Endodermal cell (in vitro differentiated cells): Measurements from ENCODE around the gene IGFN1. TPM values are rescaled to one million over a fixed set of nuclear protein-coding genes. Genes with fewer than 3 reads are reported as not detected.

ENCODE experiments used
- DNase-seq: peaks from one replicate; pipeline ENCODE4 v3.0.0-alpha.2; 2017
- H3K27ac ChIP-seq: 2 replicates; pipeline ENCODE4 v1.5.1; 2013; ENCODE audit warnings: mild to moderate bottlenecking, low read depth, low read length, moderate library complexity
- H3K27me3 ChIP-seq: 2 replicates; pipeline ENCODE4 v1.6.1; 2013; ENCODE audit warnings: mild to moderate bottlenecking, low read length, moderate library complexity; ENCODE audit not compliant: insufficient read depth, control insufficient read depth, poor library complexity, severe bottlenecking
- H3K36me3 ChIP-seq: 2 replicates; pipeline ENCODE4 v1.7.0; 2013; ENCODE audit warnings: mild to moderate bottlenecking, low read length, moderate library complexity; ENCODE audit not compliant: control insufficient read depth, insufficient read depth
- H3K4me1 ChIP-seq: one replicate; pipeline ENCODE4 v1.7.0; 2013; ENCODE audit warnings: low read length; ENCODE audit not compliant: control insufficient read depth, insufficient read depth
- H3K4me3 ChIP-seq: 2 replicates; pipeline ENCODE4 v1.5.1; 2013; ENCODE audit warnings: mild to moderate bottlenecking, low read length, moderate library complexity
- H3K9ac ChIP-seq: 2 replicates; pipeline ENCODE4 v1.6.1; 2013; ENCODE audit warnings: mild to moderate bottlenecking, low read length, moderate library complexity; ENCODE audit not compliant: poor library complexity, severe bottlenecking; ENCODE audit errors: extremely low read depth
- H3K9me3 ChIP-seq: 2 replicates; pipeline ENCODE4 v1.6.1; 2013; ENCODE audit warnings: mild to moderate bottlenecking, low read length, moderate library complexity; ENCODE audit not compliant: control insufficient read depth
- H3K27ac Mint-ChIP-seq: 2 replicates; pipeline ENCODE4 v1.8.0; 2020; ENCODE audit warnings: mixed read lengths
- H3K27me3 Mint-ChIP-seq: 2 replicates; pipeline ENCODE4 v1.8.0; 2021; ENCODE audit warnings: mild to moderate bottlenecking, mixed read lengths; ENCODE audit not compliant: insufficient read depth
- H3K36me3 Mint-ChIP-seq: 2 replicates; pipeline ENCODE4 v1.8.0; 2020; ENCODE audit warnings: low read depth, mixed read lengths
- H3K4me1 Mint-ChIP-seq: 2 replicates; pipeline ENCODE4 v1.8.0; 2020; ENCODE audit warnings: mixed read lengths
- H3K4me3 Mint-ChIP-seq: 2 replicates; pipeline ENCODE4 v1.8.0; 2020; ENCODE audit warnings: mild to moderate bottlenecking, moderate library complexity, mixed read lengths
- H3K9me3 Mint-ChIP-seq: 2 replicates; pipeline ENCODE4 v1.8.0; 2020; ENCODE audit warnings: mild to moderate bottlenecking, mixed read lengths
- WGBS, 2 experiments: methylation state at CpG; one replicate each; pipeline versions ENCODE4 v1.1.5 to v1.1.7; 2013; ENCODE audit warnings: missing lambda C conversion rate in 2 of 2, mixed read lengths in 1 of 2; ENCODE audit not compliant: insufficient coverage in 1 of 2, insufficient read length in 1 of 2; 5-methylcytosine and 5-hydroxymethylcytosine counted together
- total RNA-seq, 2 donors: library from RNA; stranded (reverse); fragmentation: NEBNext Ultra II Directional in 1 of 2; extraction: Animal tissue kit (Norgen Biotek cat#: 25700) in 1 of 2; gene quantifications; 2 replicates in 1 of 2; 3 replicates in 1 of 2; pipeline ENCODE4 v1.2.1, GENCODE V29; 2021
- TF ChIP-seq, protein P1 (sequence below): fragments of 200-600 bp; sonication (generic); conservative IDR thresholded peaks from 2 replicates; pipeline ENCODE4 v1.5.0; 2021; ENCODE audit warnings: antibody characterized with exemption, mild to moderate bottlenecking

The IGFN1 gene
- total RNA-seq, 2 donors from 2014 or later, result not detected

DNA sequence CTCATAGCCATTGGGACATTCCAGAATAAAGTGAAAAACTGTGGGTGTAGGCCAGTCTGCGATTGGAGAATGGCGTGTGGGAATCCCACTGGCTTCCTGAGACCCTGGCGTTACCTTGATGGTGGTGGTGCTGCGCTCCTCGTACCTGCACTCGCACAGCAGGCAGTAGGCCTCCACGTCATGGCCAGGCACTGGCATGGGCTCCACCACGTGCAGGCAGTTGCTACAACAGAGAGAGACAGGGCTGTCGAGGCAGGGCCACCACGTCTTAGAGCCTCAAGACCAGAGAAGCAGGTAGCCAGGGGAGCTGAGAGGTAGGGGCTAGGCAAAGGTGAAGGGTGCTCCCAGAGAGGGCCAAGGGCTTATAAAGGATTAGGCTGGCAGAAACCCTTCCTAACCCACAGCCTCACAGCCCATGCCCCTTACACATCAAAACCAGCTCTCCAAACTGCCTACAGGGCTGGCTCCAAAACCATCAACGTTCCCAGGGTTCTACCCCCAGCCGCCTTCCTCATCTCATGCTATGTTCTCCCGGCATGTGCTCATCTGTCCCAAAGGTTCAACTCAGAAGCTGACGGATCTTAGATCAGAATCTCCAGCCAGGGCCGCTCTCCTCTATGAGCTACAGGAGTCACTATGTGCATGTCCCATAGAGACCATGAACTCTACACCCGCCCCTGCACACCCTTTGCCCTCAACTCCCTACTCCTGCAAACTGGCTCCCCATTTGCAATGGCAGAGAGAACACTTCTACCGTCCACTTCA lies 43.8 kb upstream of the IGFN1 start:
- H3K4me1 ChIP-seq, result no peaks in the 10 kb centered on the region
- no peak overlapping the region for H3K27ac Mint-ChIP-seq
- H3K4me3 ChIP-seq, result no peak overlapping the region
- H3K4me3 Mint-ChIP-seq, result no peak overlapping the region
- peaks cover 9% of the 10 kb centered on the region for H3K4me1 Mint-ChIP-seq
- 84 to 94% methylated on average over 16 to 17 of the region's 17 CpGs for WGBS, 2 experiments
- peaks cover 91% of the 10 kb centered on the region for H3K36me3 Mint-ChIP-seq
- H3K27me3 Mint-ChIP-seq, result no peaks in the 10 kb centered on the region
- DNase-seq, result no peak
- no peaks in the 10 kb centered on the region for H3K9me3 Mint-ChIP-seq
- TF ChIP-seq, protein P1, sequence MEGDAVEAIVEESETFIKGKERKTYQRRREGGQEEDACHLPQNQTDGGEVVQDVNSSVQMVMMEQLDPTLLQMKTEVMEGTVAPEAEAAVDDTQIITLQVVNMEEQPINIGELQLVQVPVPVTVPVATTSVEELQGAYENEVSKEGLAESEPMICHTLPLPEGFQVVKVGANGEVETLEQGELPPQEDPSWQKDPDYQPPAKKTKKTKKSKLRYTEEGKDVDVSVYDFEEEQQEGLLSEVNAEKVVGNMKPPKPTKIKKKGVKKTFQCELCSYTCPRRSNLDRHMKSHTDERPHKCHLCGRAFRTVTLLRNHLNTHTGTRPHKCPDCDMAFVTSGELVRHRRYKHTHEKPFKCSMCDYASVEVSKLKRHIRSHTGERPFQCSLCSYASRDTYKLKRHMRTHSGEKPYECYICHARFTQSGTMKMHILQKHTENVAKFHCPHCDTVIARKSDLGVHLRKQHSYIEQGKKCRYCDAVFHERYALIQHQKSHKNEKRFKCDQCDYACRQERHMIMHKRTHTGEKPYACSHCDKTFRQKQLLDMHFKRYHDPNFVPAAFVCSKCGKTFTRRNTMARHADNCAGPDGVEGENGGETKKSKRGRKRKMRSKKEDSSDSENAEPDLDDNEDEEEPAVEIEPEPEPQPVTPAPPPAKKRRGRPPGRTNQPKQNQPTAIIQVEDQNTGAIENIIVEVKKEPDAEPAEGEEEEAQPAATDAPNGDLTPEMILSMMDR, result no peak
- no peaks in the 10 kb centered on the region for H3K9me3 ChIP-seq
- H3K27me3 ChIP-seq, result no peaks in the 10 kb centered on the region
- H3K9ac ChIP-seq, result no peak overlapping the region
- no peak overlapping the region for H3K27ac ChIP-seq
- H3K36me3 ChIP-seq, result peaks cover 98% of the 10 kb centered on the region

DNA sequence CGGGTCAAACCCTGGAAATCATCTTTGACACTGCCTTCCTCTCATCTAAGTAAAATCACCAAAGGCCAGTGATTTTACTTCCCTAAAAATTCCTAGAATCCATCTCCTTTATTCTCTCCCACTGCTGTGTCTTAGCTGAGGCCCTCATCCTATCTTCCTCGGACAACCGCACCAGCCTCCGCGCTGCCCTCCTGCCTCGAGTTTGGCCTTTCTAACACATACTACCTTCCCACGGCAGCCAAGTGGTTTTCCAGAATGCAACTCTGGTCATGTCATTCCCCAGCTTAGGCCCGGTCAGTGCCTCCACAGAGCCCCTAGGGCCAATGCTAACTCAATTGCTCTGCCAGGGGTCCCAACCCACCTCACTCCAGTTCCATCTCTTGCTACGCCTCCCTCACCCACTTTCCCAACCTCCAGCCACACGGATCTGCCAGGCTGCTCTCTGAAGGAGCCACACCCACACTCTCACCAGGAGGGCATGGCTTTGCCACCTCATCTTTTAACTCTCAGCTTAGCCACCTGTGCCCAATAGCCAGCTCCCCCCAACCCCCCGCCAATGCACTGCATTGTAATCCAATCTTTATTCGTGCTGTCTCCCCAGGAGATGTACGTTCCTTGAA lies 43.1 kb upstream of the IGFN1 start:
- Histone ChIP-seq H3K36me3 (peaks cover 98% of the 10 kb centered on the region), H3K4me1 (no peaks in the 10 kb centered on the region), H3K4me3 (no peak overlapping the region), H3K27ac (no peak overlapping the region), H3K27me3 (no peaks in the 10 kb centered on the region), H3K9ac (no peak overlapping the region), H3K9me3 (no peaks in the 10 kb centered on the region)
- no peak for DNase-seq
- H3K4me1 Mint-ChIP-seq, result peaks cover 16% of the 10 kb centered on the region
- peaks cover 93% of the 10 kb centered on the region for H3K36me3 Mint-ChIP-seq
- H3K27ac Mint-ChIP-seq, result no peak overlapping the region
- H3K27me3 Mint-ChIP-seq, result no peaks in the 10 kb centered on the region
- TF ChIP-seq, protein P1, result no peak
- no peaks in the 10 kb centered on the region for H3K9me3 Mint-ChIP-seq
- 90 to 95% methylated on average over 8 to 12 of the region's 13 CpGs for WGBS, 2 experiments
- no peak overlapping the region for H3K4me3 Mint-ChIP-seq

DNA sequence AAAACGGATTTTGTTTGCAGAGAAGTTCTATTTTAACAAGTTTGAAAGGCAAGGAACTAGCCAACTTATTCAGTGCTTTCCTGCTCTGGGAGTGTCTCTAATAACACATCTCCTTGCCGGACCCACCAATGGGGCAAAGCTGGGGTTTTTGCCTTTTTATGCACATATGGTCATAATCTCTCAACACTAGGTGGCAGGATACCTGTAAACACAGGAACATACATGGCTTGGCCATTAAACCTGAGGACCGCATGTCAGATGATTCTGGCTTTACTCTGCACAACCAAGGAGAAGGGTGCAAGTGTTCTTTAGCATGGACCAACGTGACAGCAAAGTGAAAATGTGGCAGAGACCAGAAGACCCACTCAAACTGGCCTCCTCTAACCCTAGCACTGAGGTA lies 41.2 kb upstream of the IGFN1 start:
- peaks cover 25% of the 10 kb centered on the region for H3K4me1 Mint-ChIP-seq
- H3K4me1 ChIP-seq, result no peaks in the 10 kb centered on the region
- H3K27ac ChIP-seq, result no peak overlapping the region
- no peak overlapping the region for H3K4me3 ChIP-seq
- no peaks in the 10 kb centered on the region for H3K27me3 ChIP-seq
- H3K9me3 Mint-ChIP-seq, result no peaks in the 10 kb centered on the region
- H3K9me3 ChIP-seq, result no peaks in the 10 kb centered on the region
- no peaks in the 10 kb centered on the region for H3K27me3 Mint-ChIP-seq
- peaks cover 75% of the 10 kb centered on the region for H3K36me3 Mint-ChIP-seq
- no peak overlapping the region for H3K4me3 Mint-ChIP-seq
- H3K27ac Mint-ChIP-seq, result peak overlapping the region; percentile 48
- DNase-seq, result no peak
- H3K36me3 ChIP-seq, result peaks cover 84% of the 10 kb centered on the region
- H3K9ac ChIP-seq, result no peak overlapping the region
- TF ChIP-seq, protein P1, result peak; percentile 71
- 85 to 92% methylated on average over 4 of the region's 4 CpGs for WGBS, 2 experiments
